ENCODE measurements around the gene EMX1. TPM values are rescaled to one million over a fixed set of nuclear protein-coding genes. Genes with fewer than 3 reads are reported as not detected.

The EMX1 gene
- total and polyA plus RNA-seq, 7 donors = 0.60 to 1.4 (median 0.71) TPM; not detected in 4

DNA sequence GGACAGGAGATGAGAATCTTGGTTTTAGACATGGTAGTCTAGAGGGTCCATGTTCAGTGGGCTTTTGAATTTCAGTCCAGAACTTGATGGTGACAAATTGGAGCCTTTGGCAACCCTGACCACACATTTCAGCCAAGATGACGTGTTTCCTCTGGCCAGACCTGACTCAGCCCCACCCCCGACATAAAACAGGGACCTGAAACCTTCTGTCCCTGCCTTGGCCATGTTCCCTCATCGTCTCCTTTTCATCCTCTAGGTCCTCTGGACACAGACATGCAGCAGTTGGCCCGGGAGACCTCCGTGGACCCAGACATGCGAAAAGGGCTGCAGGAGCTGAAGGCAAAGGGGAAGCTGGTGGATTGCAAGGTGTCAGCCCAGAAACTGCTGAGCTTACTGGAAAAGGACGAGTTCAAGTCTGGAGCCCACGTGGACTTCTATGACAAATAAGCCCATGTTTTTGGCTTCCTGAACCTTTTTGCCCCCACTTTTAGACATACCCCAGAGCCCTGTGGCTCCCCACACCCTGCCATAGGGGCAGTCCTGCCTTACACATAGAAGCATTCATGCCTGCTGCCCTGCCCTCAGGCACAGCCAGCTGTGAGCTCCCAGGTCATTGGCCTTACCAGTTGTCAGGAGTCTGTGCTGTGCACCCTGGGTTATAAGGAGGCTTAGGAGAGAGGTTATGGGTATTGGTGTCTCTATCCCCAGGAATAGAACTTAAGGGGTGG, 26.1 kb upstream of the EMX1 start:
- H3K4me3 ChIP-seq = no peak overlapping the region
- no peaks in the 10 kb centered on the region for H3K9me3 ChIP-seq
- H3K27ac ChIP-seq = no peak overlapping the region
- no peak for DNase-seq
- H3K27me3 ChIP-seq = peaks cover 0 to 25% (median 10%) of the 10 kb centered on the region in 3 donors
- TF ChIP-seq EP300 (IDR thresholded peaks at IDR 0.05) (no peak), POLR2AphosphoS5 (IDR thresholded peaks at IDR 0.05) (no peak), POLR2A (IDR thresholded peaks at IDR 0.05) (no peak)
- TF ChIP-seq, protein P1, sequence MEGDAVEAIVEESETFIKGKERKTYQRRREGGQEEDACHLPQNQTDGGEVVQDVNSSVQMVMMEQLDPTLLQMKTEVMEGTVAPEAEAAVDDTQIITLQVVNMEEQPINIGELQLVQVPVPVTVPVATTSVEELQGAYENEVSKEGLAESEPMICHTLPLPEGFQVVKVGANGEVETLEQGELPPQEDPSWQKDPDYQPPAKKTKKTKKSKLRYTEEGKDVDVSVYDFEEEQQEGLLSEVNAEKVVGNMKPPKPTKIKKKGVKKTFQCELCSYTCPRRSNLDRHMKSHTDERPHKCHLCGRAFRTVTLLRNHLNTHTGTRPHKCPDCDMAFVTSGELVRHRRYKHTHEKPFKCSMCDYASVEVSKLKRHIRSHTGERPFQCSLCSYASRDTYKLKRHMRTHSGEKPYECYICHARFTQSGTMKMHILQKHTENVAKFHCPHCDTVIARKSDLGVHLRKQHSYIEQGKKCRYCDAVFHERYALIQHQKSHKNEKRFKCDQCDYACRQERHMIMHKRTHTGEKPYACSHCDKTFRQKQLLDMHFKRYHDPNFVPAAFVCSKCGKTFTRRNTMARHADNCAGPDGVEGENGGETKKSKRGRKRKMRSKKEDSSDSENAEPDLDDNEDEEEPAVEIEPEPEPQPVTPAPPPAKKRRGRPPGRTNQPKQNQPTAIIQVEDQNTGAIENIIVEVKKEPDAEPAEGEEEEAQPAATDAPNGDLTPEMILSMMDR (IDR thresholded peaks at IDR 0.05) = no peak
- H3K36me3 ChIP-seq = peaks cover 0 to 15% (median 9%) of the 10 kb centered on the region in 4 donors
- intact Hi-C loops (cut with DNase I) = loop anchor here (5.0 kb wide), 1 partner anchor 81 kb away; no protein-coding TSS in a partner anchor
- peaks cover 0 to 44% (median 34%) of the 10 kb centered on the region in 4 donors for H3K4me1 ChIP-seq
- 84 to 86% methylated on average over 8 of the region's 8 CpGs for WGBS, 2 donors

DNA sequence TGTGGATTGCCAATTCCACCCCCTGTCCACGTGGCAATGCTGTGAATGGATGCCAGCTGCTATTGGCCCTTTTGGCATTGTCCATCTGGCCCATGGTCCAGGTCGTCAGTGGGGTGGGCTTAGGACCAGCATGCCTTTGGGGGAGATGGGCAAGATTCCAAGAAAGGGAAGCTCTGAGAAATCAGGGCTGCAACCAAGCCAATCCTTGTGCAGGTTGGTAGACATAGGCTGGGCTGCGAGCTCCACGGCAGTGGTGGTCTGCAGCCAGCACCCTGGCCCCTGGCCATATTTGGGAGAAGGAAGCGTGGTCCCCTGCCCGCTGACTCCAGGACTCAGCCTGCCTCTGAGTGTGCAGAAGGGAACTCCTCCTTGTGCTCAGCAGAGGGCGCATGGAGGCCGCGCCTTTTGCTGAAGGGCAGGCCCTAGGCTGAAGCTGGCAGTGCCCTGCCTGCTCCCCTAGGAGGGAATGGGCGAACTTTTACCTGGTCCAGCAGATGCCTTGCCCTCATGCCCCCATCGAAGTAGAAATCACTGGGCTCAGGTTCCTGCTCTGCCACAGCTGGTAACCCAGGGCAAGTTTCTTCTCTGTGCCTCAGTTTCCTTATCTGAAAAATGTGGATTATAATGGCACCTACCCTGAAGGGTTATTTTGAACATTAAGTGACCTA, 24.7 kb upstream of the EMX1 start:
- Histone ChIP-seq H3K27me3 (peaks cover 0 to 33% (median 10%) of the 10 kb centered on the region in 3 donors), H3K9me3 (no peaks in the 10 kb centered on the region), H3K36me3 (peaks cover 0 to 15% (median 9%) of the 10 kb centered on the region in 4 donors), H3K27ac (no peak overlapping the region), H3K4me1 (peaks cover 0 to 37% (median 28%) of the 10 kb centered on the region in 4 donors), H3K4me3 (no peak overlapping the region)
- whole genome bisulfite sequencing, 2 donors = 7% methylated on average over 11 of the region's 11 CpGs
- DNase-seq = peak; percentile 79
- intact Hi-C loops (cut with DNase I) = loop anchor here (5.0 kb wide), 1 partner anchor 80 kb away; no protein-coding TSS in a partner anchor
- TF ChIP-seq, protein P1 (IDR thresholded peaks at IDR 0.05) = peak; percentile 29 to 76 (median 61)
- TF ChIP-seq POLR2A (IDR thresholded peaks at IDR 0.05) = no peak

DNA sequence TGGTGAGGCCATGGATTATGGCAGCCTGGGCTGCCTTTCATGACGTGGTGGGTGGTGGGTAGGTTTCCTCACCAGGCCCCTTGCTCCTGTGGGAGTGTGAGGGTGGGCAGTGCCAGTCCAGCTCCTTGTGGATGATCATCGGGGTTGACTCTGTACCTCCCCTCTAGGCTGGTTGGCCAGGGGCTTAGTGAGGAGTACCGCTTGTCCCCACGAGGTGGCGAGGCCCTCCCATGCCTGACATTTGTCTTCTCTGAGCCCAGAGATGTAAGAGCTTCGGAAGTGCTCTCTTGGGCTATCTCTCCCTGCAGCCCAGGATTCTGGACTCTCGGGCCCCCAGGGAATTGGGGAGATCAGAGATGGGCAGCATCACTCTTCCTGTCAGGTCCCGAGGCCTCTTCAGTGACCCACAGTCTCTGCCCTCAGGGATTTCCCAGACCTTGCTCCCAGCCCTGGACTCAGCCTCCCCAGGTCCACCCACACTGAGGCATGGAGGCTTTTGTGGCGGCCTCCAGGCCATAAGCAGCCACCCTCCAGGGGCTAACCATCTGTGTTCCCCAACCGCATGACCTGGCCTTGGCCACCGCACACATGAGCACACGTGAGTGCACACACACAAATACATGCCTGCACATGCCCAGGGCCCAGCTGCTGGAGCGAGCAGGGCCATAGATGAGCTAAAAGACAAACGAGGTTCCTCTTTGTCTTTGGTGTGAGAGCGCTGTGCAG, 23.6 kb upstream of the EMX1 start:
- TF ChIP-seq, protein P1 (IDR thresholded peaks at IDR 0.05) = peak in 2 of 4 experiments; percentile 29
- TF ChIP-seq POLR2A (IDR thresholded peaks at IDR 0.05) = no peak
- no peak for DNase-seq
- WGBS, 2 donors = 52 to 65% methylated on average over 15 of the region's 15 CpGs

DNA sequence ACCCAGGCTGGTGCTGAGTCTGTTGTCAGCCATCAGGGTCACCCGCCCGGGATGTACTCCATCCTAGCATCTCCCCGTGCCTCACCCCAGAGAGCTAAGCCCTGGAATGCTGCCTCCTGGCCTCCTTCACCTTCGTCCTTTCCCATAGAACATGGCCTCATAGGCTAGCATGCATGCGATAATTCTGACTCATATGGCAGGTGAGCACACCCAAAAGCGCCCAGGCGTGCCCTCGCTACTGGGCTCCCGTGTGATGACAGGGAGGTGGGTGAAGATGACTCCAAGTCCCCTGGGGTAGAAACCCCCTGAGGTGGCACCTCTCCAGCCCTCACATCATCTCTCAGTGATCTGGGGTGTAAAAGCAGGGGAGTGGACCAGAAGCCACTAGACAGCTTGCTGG, 22.8 kb upstream of the EMX1 start:
- no peak for DNase-seq
- TF ChIP-seq, protein P1 (IDR thresholded peaks at IDR 0.05) = no peak
- no peak for TF ChIP-seq EP300 (IDR thresholded peaks at IDR 0.05)
- H3K4me3 ChIP-seq = no peak overlapping the region
- intact Hi-C loops (cut with DNase I) = loop anchor here (5.0 kb wide), 1 partner anchor 78 kb away; no protein-coding TSS in a partner anchor
- H3K36me3 ChIP-seq = peaks cover 0 to 15% (median 9%) of the 10 kb centered on the region in 4 donors
- no peak overlapping the region for H3K27ac ChIP-seq
- H3K27me3 ChIP-seq = peaks cover 0 to 33% (median 10%) of the 10 kb centered on the region in 3 donors
- 73 to 88% methylated on average over 9 of the region's 9 CpGs for WGBS, 2 donors
- peaks cover 0 to 20% (median 12%) of the 10 kb centered on the region in 4 donors for H3K4me1 ChIP-seq
- no peaks in the 10 kb centered on the region for H3K9me3 ChIP-seq

More for the DNA sequence above, 23.6 kb upstream of the EMX1 start:
- Histone ChIP-seq H3K9me3 (no peaks in the 10 kb centered on the region), H3K36me3 (peaks cover 0 to 15% (median 9%) of the 10 kb centered on the region in 4 donors), H3K27me3 (peaks cover 0 to 33% (median 10%) of the 10 kb centered on the region in 3 donors), H3K27ac (no peak overlapping the region), H3K4me1 (peaks cover 0 to 27% (median 19%) of the 10 kb centered on the region in 4 donors), H3K4me3 (no peak overlapping the region)
- intact Hi-C loops (cut with DNase I) = loop anchor here (5.0 kb wide), 1 partner anchor 79 kb away; no protein-coding TSS in a partner anchor
